Ishikawa (cell line): ENCODE data around the gene CEMIP.

Source experiments
- CEBPB ChIP-seq: IDR thresholded peaks from 2 replicates; pipeline ENCODE4 v1.6.1; 2012
- CREB1 ChIP-seq: IDR thresholded peaks from 2 replicates; pipeline ENCODE4 v1.6.1; 2012; ENCODE audit warnings: low read depth
- EGR1 ChIP-seq: IDR thresholded peaks from 2 replicates; pipeline ENCODE4 v1.6.1; 2012
- EP300 ChIP-seq: IDR thresholded peaks from 2 replicates; pipeline ENCODE4 v1.6.1; 2012; ENCODE audit warnings: borderline replicate concordance
- FOXM1 ChIP-seq: IDR thresholded peaks from 2 replicates; pipeline ENCODE4 v1.6.1; 2012; ENCODE audit warnings: low read depth, borderline replicate concordance
- MAX ChIP-seq: IDR thresholded peaks from 2 replicates; pipeline ENCODE4 v1.6.1; 2012
- NFIC ChIP-seq: IDR thresholded peaks from 2 replicates; pipeline ENCODE4 v1.6.1; 2012
- RAD21 ChIP-seq: IDR thresholded peaks from 2 replicates; pipeline ENCODE4 v1.6.1; 2012; ENCODE audit warnings: low read depth
- REST ChIP-seq: IDR thresholded peaks from 2 replicates; pipeline ENCODE4 v1.6.1; 2012; ENCODE audit warnings: low read depth, mild to moderate bottlenecking
- TAF1 ChIP-seq: IDR thresholded peaks from 2 replicates; pipeline ENCODE4 v1.6.1; 2012; ENCODE audit warnings: low read depth, mild to moderate bottlenecking
- TCF12 ChIP-seq: IDR thresholded peaks from 2 replicates; pipeline ENCODE4 v1.6.1; 2012; ENCODE audit warnings: low read depth
- TEAD4 ChIP-seq: IDR thresholded peaks from 2 replicates; pipeline ENCODE4 v1.6.1; 2012
- USF1 ChIP-seq: IDR thresholded peaks from 2 replicates; pipeline ENCODE4 v1.6.1; 2012
- YY1 ChIP-seq: IDR thresholded peaks from 2 replicates; pipeline ENCODE4 v1.6.1; 2012; ENCODE audit warnings: low read depth
- ZBTB7A ChIP-seq: IDR thresholded peaks from 2 replicates; pipeline ENCODE4 v1.6.1; 2012; ENCODE audit warnings: low read depth

The CEMIP gene

GRCh38 chr15:80932513-80932815 lies 153.3 kb downstream of the CEMIP start:
- no peak for TF ChIP-seq REST
- no peak for TF ChIP-seq TEAD4
- no peak for TF ChIP-seq CREB1
- TF ChIP-seq YY1 = no peak
- TF ChIP-seq RAD21 = no peak
- TF ChIP-seq CEBPB = no peak

- no peak for TF ChIP-seq EP300
- TF ChIP-seq CEBPB = no peak
- no peak for TF ChIP-seq EGR1
- no peak for TF ChIP-seq NFIC
- TF ChIP-seq TCF12 = no peak
- no peak for TF ChIP-seq USF1
- TF ChIP-seq MAX = no peak
- TF ChIP-seq TEAD4 = no peak
- no peak for TF ChIP-seq FOXM1
- no peak for TF ChIP-seq RAD21
- TF ChIP-seq CREB1 = no peak
- no peak for TF ChIP-seq ZBTB7A
These were observed 153.8 kb downstream of the CEMIP start for GRCh38 chr15:80932989-80933388.

GRCh38 chr15:80934761-80935221 lies 155.6 kb downstream of the CEMIP start:
- TF ChIP-seq FOXM1 (no peak), TEAD4 (0 out of 2 replicates have a peak, but pooled peaks have one; percentile 21)

- no peak for TF ChIP-seq ZBTB7A
- no peak for TF ChIP-seq REST
- no peak for TF ChIP-seq YY1
- no peak for TF ChIP-seq TAF1
- no peak for TF ChIP-seq TCF12
- no peak for TF ChIP-seq NFIC
These were observed 157.3 kb downstream of the CEMIP start for GRCh38 chr15:80936288-80937078.

- TF ChIP-seq MAX (no peak), CEBPB (no peak), ZBTB7A (no peak), EP300 (no peak), TCF12 (no peak), CREB1 (no peak), USF1 (no peak), TAF1 (no peak), NFIC (no peak), RAD21 (no peak), REST (no peak), EGR1 (no peak), YY1 (no peak), FOXM1 (no peak), TEAD4 (no peak)
These were observed 158.5 kb downstream of the CEMIP start for GRCh38 chr15:80937718-80938117.
